Spleen (tissue), 7 donors: ENCODE data around the gene ANKRD66.

Experiments
- POLR2A ChIP-seq, 3 donors: fragments of 450-650 bp; IDR thresholded peaks; one replicate each; pipeline ENCODE4 v1.5.1; 2017; ENCODE audit warnings: antibody characterized with exemption in 3 of 3, mild to moderate bottlenecking in 1 of 3
- TF ChIP-seq, protein P1 (sequence below), 11 experiments: fragments of 200-600 bp in 7 of 11; fragments of 450-650 bp in 4 of 11; sonication (generic) in 4 of 11; IDR thresholded peaks in 8 of 11; conservative IDR thresholded peaks in 3 of 11; 1 replicate in 7 of 11; 2 replicates in 4 of 11; pipeline versions ENCODE4 v1.4.0 to v1.8.0; 2016 to 2021; ENCODE audit warnings: antibody characterized with exemption in 11 of 11, inconsistent platforms in 4 of 11, mild to moderate bottlenecking in 1 of 11
- donor health status: DM: no; HTN: no; CAD: no; lungs with moderate emphysema.
- donor health status: DM: no; HTN: no; CAD: no.
- donor health status: DM: no; HTN: no; CAD: no.

GRCh38 chr6:46794068-46794467 lies 47.3 kb downstream of the ANKRD66 start:
- TF ChIP-seq, protein P1, sequence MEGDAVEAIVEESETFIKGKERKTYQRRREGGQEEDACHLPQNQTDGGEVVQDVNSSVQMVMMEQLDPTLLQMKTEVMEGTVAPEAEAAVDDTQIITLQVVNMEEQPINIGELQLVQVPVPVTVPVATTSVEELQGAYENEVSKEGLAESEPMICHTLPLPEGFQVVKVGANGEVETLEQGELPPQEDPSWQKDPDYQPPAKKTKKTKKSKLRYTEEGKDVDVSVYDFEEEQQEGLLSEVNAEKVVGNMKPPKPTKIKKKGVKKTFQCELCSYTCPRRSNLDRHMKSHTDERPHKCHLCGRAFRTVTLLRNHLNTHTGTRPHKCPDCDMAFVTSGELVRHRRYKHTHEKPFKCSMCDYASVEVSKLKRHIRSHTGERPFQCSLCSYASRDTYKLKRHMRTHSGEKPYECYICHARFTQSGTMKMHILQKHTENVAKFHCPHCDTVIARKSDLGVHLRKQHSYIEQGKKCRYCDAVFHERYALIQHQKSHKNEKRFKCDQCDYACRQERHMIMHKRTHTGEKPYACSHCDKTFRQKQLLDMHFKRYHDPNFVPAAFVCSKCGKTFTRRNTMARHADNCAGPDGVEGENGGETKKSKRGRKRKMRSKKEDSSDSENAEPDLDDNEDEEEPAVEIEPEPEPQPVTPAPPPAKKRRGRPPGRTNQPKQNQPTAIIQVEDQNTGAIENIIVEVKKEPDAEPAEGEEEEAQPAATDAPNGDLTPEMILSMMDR (IDR thresholded peaks at IDR 0.05 in 8 of 11, conservative IDR thresholded peaks at IDR 0.05 in 3 of 11) = no peak
- TF ChIP-seq POLR2A (IDR thresholded peaks at IDR 0.05) = no peak
